Choroid plexus epithelial cell (primary cell): ENCODE results near the gene ZNF484.
"Not testable (repeated sequence)": the region's sequence is repeated elsewhere in the genome, so short reads cannot be mapped to it uniquely, and the experiment has no call there.

Source experiments
- DNase-seq: peaks from one replicate; pipeline ENCODE4 v3.0.0-alpha.2; 2010; ENCODE audit warnings: low read depth
- H3K4me3 ChIP-seq: 2 replicates; pipeline ENCODE4 v1.5.1; 2011; ENCODE audit warnings: low read depth, mild to moderate bottlenecking, control low read depth, low read length, moderate library complexity
- CTCF ChIP-seq: conservative IDR thresholded peaks from 2 replicates; pipeline ENCODE4 v1.5.1; 2011; ENCODE audit warnings: low read depth, mild to moderate bottlenecking, control low read depth, inconsistent platforms, low read length, moderate library complexity

ZNF484 gene

GRCh38 chr9:92895812-92896436 is 18.1 kb upstream of the ZNF484 start:
- no peak for TF ChIP-seq CTCF
- DNase-seq: no peak
- no peak overlapping the region for H3K4me3 ChIP-seq

GRCh38 chr9:92894711-92895362 is 17.0 kb upstream of the ZNF484 start:
- no peak overlapping the region for H3K4me3 ChIP-seq
- DNase-seq: no peak
- TF ChIP-seq CTCF: no peak

GRCh38 chr9:92893916-92894610 is 16.2 kb upstream of the ZNF484 start:
- not testable (repeated sequence) for DNase-seq, H3K4me3 ChIP-seq

GRCh38 chr9:92892276-92892675 is 14.4 kb upstream of the ZNF484 start:
- not testable (repeated sequence) for H3K4me3 ChIP-seq, DNase-seq

GRCh38 chr9:92890761-92891160 is 12.9 kb upstream of the ZNF484 start:
- no peak for TF ChIP-seq CTCF
- DNase-seq: no peak
- H3K4me3 ChIP-seq: no peak overlapping the region

GRCh38 chr9:92887880-92888338 is 10.1 kb upstream of the ZNF484 start:
- no peak for TF ChIP-seq CTCF
- no peak overlapping the region for H3K4me3 ChIP-seq
- no peak for DNase-seq

- H3K4me3 ChIP-seq, DNase-seq: not testable (repeated sequence)
These were observed 9.2 kb upstream of the ZNF484 start for GRCh38 chr9:92886846-92887610.

GRCh38 chr9:92883666-92884405 is 6.0 kb upstream of the ZNF484 start:
- DNase-seq, H3K4me3 ChIP-seq: not testable (repeated sequence)
- TF ChIP-seq CTCF: peak; percentile 12
